Measurements from ENCODE around the gene TFEC.

TFEC gene

DNA sequence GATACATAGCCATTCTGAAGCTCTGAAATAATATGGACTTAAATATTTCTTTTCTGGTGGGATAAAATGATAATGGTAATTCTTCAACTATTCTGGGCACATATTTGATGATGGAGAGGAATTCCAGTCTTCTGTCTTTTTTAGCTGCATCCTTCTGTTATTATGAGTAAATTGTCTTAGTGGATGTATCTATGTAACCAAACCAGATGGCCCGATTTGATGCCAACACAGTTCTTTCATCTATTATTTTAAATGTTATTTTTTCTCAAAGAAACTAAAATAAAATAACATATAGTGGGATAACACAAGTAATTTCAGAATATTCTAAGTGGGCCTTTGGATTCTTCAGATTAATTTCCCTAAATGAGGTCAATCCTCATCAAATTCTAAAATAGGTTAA is 110.2 kb downstream of the TFEC start:
- DNase-seq: no peak

DNA sequence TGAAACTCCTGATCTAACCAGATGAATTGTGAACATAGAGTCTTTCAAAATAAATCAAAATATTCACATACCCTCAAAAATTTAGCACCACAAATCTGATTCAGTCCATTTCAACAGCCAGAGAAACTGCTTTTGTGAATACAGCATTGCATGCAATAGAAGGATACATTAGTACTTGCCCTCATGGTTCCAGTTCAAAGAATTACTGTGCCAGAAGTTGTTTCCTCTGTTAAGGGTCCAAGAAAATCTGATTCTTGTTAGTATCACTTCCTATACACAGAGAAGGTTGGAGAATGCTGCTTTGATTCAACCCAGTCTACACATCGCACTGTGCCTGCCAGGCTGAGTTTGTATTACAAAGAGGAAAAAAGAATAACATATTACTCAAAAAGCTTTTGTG is 115.6 kb downstream of the TFEC start:
- no peak for DNase-seq

DNA sequence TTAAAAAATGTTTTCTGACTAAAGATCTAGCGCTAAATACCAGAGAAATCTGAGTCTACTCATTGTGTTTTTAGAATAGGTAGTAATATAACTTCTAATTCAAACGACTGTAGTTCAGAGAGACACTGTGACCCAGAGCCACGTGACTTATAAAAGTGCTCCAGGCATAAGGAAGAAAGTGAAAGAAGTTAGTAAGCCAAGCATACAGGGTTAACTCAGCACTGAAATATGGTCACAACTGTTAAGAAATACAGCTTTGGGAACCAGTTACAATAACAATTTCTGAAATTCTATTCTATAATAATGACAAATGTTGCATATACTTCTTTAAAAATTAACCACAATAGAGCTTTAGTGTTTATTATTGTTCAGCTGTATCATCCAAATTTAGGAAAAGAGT is 119.1 kb downstream of the TFEC start:
- no peak for DNase-seq

DNA sequence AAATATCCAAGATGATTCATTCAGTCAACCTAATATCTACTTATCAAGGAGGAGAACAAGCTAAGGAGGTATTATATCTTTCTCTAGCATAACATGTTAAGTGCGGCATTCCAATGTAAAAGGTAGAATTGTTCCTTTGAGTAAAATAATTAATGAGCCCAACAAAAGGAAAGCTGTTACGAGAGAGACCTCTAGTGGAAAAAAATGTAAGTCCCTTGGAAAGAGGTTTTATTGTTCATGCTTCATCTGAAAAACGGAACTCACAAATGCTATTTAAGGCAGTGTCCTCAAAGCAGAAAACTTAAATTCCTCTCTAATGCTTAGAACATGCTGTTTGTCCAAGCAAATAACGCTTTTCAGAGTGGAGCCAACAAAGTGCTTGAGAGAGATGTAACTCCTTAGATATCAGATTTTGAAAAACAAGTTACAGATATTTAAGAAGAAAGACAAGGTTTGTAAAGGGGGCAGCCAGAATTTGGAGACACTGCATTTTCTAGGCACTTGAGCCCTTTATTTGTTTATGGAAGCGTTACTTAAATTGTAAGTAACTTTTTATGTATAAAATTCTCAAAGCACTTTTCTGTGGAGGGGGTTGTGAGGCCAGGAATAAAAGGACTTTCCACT is 119.9 kb downstream of the TFEC start:
- peak; percentile 13 for DNase-seq

DNA sequence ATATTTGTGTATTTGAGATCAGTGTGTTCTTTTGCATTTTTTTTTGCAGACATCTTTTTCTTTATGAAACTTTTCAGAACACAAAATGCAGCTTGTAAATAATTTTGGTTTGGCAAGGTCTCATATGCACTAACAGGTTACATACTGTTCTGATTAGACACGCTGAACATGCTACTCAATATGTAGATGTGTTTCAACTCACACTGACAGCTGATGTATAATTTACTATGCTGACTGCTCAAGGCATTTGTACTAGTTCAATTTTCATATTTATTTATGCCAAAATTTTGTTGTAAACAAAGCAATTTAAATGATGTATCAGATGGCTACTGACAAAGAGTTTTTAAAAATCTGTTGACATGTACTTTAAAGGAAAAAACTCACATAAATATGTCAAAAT is 123.8 kb downstream of the TFEC start:
- DNase-seq: no peak

DNA sequence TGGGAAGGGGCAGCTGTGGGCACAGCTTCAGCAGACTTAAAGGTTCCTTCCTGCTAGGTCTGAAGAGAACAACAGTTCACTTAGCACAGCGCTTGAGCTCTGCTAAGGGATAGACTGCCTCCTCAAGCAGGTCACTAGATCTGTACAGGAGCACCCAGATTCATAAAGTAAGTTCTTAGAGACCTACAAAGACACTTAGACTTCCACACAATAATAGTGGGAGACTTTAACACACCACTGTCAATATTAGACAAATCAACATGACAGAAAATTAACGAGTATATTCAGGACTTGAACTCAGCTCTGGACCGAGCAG is 140.9 kb downstream of the TFEC start:
- DNase-seq: no peak

DNA sequence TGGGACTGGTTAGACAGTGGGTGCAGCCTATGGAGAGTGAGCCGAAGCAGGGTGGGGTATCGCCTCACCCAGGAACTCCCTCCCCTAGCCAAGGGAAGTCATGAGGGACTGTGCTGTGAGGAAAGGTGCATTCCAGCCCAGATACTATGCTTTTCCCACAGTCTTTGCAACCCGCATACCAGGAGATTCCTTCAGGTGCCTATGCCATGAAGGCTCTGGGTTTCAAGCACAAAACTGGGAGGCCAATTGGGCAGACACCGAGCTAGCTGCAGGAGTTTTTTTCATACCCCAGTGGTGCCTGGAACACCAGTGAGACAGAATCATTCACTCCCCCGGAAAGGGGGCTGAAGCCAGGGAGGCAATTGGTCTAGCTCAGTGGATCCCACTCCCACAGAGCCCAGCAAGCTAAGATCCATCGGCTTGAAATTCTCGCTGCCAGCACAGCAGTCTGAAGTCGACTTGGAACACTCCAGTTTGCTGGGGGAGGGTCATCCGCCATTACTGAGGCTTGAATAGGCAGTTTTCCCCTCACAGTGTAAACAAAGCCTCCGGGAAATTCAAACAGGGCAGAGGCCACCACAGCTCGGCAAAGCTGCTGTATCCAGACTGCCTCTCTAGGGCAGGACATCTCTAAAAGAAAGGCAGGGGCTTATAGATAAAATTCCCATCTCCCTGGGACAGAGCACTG is 141.4 kb downstream of the TFEC start:
- no peak for DNase-seq

DNA sequence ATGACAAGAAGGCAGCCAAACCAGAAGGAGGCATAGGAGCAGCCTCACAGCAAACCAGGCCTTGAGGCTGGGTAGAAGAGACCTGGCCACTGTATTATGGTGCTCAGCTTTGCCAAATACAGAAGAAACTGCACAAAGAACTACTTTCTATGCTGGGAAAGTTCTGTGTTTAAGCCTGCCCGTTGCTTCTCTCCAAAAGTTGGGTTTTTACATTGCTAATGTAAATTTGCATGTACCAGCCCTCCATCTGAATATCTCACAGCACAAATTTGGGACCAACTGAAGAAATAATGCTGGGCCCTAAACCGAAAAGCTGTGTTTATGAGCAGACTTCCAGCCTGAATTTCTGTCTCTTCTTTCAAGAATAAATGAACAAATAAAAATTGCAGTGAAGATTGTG is 145.0 kb downstream of the TFEC start:
- no peak for DNase-seq

Data from NCI-H187 treated with DMSO at 0.1 percent for 48 hours (cell line).